ENCODE measurements around the gene C6. TPM values are rescaled to one million over a fixed set of nuclear protein-coding genes. Genes with fewer than 3 reads are reported as not detected.

Gene C6
- total and polyA plus RNA-seq, 2 donors (not counting 1 experiment from before 2014, with no cell fraction given), result 0.07 TPM; not detected in 1

DNA sequence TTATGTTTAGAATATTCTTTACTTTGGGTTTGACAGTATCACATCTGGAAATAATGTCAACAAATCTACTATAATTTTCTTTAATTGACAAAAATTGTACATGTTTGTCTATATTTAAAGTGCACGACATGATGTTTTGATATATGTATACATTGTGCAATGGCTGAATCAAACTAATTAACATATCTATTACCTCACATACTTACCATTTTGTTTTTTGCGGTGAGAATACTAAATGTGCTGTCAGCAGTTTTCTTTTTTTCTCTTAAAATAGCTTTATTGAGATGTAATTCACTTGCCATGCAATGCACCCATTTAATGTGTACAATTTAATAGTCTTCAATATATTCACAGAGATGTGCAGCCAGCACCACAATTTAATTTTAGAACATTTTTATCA, 10.6 kb upstream of the C6 start:
- no peak overlapping the region for H3K27ac ChIP-seq (ENCODE audit: insufficient read depth, low read length)
- no peaks in the 10 kb centered on the region for H3K27me3 ChIP-seq (ENCODE audit: control insufficient read depth, insufficient read depth, low read length)
- no peaks in the 10 kb centered on the region for H3K9me3 ChIP-seq (ENCODE audit: control insufficient read depth, insufficient read depth, low read depth, low read length)
- no peak overlapping the region for H2AFZ ChIP-seq (ENCODE audit: low read length)
- no peaks in the 10 kb centered on the region for H3K4me1 ChIP-seq (ENCODE audit: control insufficient read depth, extremely low read depth, insufficient read depth, low read length)
- no peak overlapping the region for H3K9ac ChIP-seq (ENCODE audit: insufficient read depth, low read length)
- DNase-seq (ENCODE audit: low read depth in 2 of 2), result no peak
- H3K36me3 ChIP-seq (ENCODE audit: control insufficient read depth, insufficient read depth, low read length), result no peaks in the 10 kb centered on the region
- H3K4me3 ChIP-seq (replicated peaks in 1 of 4; ENCODE audit: control extremely low read depth in 1 of 4, insufficient read depth in 1 of 4, low read depth in 3 of 4, low read length in 4 of 4), result no peak overlapping the region
- H4K20me1 ChIP-seq (ENCODE audit: control insufficient read depth, extremely low read depth, insufficient read depth, low read length), result no peaks in the 10 kb centered on the region
- H3K79me2 ChIP-seq (ENCODE audit: control insufficient read depth, insufficient read depth, low read length), result no peaks in the 10 kb centered on the region
- no peak for TF ChIP-seq EZH2 (IDR thresholded peaks at IDR 0.05; ENCODE audit: low read length, missing control alignments)
- TF ChIP-seq CTCF (conservative IDR thresholded peaks at IDR 0.05 in 1 of 2, IDR thresholded peaks at IDR 0.05 in 1 of 2; ENCODE audit: low read depth in 1 of 2, low read length in 2 of 2), result no peak
- no peak overlapping the region for H3K4me2 ChIP-seq (ENCODE audit: extremely low read depth, insufficient read depth, low read length)

DNA sequence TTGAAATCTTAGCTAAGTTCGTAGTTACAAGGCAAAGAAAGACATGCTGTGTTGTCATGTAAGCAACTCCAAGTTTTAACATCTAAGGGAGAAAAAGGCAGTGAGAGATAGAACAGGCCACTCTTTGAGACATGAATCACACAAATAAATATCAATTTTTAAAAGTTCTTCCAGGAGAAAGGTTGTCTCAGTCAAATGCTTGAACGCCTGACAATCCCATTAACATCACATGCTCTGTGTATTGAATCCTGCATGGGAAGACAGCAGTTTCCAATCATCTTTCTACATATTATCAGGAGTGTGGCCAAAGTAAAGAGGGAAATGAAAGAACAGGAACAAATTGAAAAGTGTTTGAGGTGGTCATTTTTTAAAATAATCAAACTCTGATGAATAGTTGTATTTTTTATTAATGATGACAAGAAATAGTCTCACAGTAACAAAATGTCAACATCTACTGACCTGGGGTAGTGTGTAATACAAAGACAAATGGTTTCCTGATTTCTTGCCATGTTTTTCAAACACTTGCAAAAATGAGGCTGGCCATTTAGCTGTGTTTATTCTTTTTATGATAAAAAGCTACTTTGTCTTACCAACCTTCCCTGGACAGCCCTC, 6.4 kb upstream of the C6 start:
- Histone ChIP-seq H2AFZ (ENCODE audit: low read length) (no peak overlapping the region), H3K27ac (ENCODE audit: insufficient read depth, low read length) (no peak overlapping the region), H3K36me3 (ENCODE audit: control insufficient read depth, insufficient read depth, low read length) (no peaks in the 10 kb centered on the region), H3K79me2 (ENCODE audit: control insufficient read depth, insufficient read depth, low read length) (no peaks in the 10 kb centered on the region), H3K27me3 (ENCODE audit: control insufficient read depth, insufficient read depth, low read length) (no peaks in the 10 kb centered on the region), H3K9ac (ENCODE audit: insufficient read depth, low read length) (no peak overlapping the region), H4K20me1 (ENCODE audit: control insufficient read depth, extremely low read depth, insufficient read depth, low read length) (no peaks in the 10 kb centered on the region), H3K4me1 (ENCODE audit: control insufficient read depth, extremely low read depth, insufficient read depth, low read length) (no peaks in the 10 kb centered on the region), H3K4me2 (ENCODE audit: extremely low read depth, insufficient read depth, low read length) (no peak overlapping the region), H3K9me3 (ENCODE audit: control insufficient read depth, insufficient read depth, low read depth, low read length) (no peaks in the 10 kb centered on the region), H3K4me3 (replicated peaks in 1 of 4; ENCODE audit: control extremely low read depth in 1 of 4, insufficient read depth in 1 of 4, low read depth in 3 of 4, low read length in 4 of 4) (no peak overlapping the region)
- peak; percentile 12 to 74 for DNase-seq (ENCODE audit: low read depth in 2 of 2)
- TF ChIP-seq EZH2 (IDR thresholded peaks at IDR 0.05; ENCODE audit: low read length, missing control alignments) (no peak), CTCF (conservative IDR thresholded peaks at IDR 0.05 in 1 of 2, IDR thresholded peaks at IDR 0.05 in 1 of 2; ENCODE audit: low read depth in 1 of 2, low read length in 2 of 2) (no peak)

- H3K27ac ChIP-seq (ENCODE audit: insufficient read depth, low read length), result no peak overlapping the region
- no peak for TF ChIP-seq EZH2 (IDR thresholded peaks at IDR 0.05; ENCODE audit: low read length, missing control alignments)
- no peak for TF ChIP-seq CTCF (conservative IDR thresholded peaks at IDR 0.05 in 1 of 2, IDR thresholded peaks at IDR 0.05 in 1 of 2; ENCODE audit: low read depth in 1 of 2, low read length in 2 of 2)
- no peak overlapping the region for H3K4me3 ChIP-seq (replicated peaks in 1 of 4; ENCODE audit: control extremely low read depth in 1 of 4, insufficient read depth in 1 of 4, low read depth in 3 of 4, low read length in 4 of 4)
These were observed 5.8 kb upstream of the C6 start for GRCh38 chr5:41218929-41219657.

More at GRCh38 chr5:41218929-41219657, 5.8 kb upstream of the C6 start:
- DNase-seq (ENCODE audit: low read depth in 2 of 2), result no peak
- Histone ChIP-seq H3K36me3 (ENCODE audit: control insufficient read depth, insufficient read depth, low read length) (no peaks in the 10 kb centered on the region), H4K20me1 (ENCODE audit: control insufficient read depth, extremely low read depth, insufficient read depth, low read length) (no peaks in the 10 kb centered on the region), H3K27me3 (ENCODE audit: control insufficient read depth, insufficient read depth, low read length) (no peaks in the 10 kb centered on the region), H3K79me2 (ENCODE audit: control insufficient read depth, insufficient read depth, low read length) (no peaks in the 10 kb centered on the region), H3K9ac (ENCODE audit: insufficient read depth, low read length) (no peak overlapping the region), H3K4me1 (ENCODE audit: control insufficient read depth, extremely low read depth, insufficient read depth, low read length) (no peaks in the 10 kb centered on the region), H2AFZ (ENCODE audit: low read length) (no peak overlapping the region), H3K9me3 (ENCODE audit: control insufficient read depth, insufficient read depth, low read depth, low read length) (no peaks in the 10 kb centered on the region), H3K4me2 (ENCODE audit: extremely low read depth, insufficient read depth, low read length) (no peak overlapping the region)

Data from fibroblast of lung (primary cell).